Measurements from ENCODE around the gene LZTS3. TPM values are rescaled to one million over a fixed set of nuclear protein-coding genes. Genes with fewer than 3 reads are reported as not detected.

LZTS3 gene
- total and polyA plus RNA-seq, 10 of the 15 experiments (the other 5 are each of a cell fraction or from before 2014, with no cell fraction given): 0.03 to 0.90 (median 0.22) TPM

DNA sequence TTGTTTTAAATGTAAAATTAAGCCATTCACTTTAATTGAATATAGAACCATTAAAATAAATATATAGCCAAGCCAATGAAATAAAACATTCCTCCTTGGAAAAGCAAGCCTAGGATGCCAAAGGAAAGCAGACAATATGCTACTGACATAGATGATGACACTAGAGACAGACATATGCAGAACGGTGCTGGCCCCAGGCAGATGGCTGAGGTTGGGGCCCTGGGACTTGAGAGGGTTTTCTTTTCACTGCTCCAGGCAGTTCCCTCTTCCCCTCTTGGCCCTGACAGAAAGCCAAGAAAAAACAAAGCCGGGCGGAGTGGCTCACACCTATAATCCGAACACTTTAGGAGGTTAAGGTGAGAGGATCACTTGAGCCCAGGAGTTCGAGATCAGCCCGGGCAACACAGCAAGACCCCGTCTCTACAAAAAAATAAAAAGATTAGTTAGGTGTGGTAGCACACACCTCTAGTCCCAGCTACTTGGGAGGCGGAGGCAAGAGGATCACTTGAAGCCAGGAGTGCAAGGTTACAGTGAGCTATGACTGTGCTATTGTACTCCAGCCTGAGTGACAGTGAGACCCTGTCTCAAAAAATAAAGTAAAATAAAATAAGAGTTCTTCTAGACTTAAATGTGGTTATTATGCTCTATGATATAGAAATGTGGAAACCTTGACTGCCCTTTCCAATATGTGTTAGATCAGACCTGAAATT is 44.9 kb downstream of the LZTS3 start:
- in situ Hi-C loops (cut with MboI) (no loop called here), intact Hi-C loops (cut with micrococcal nuclease; ENCODE audit: unreplicated experiment) (no loop called here)
- no peaks in the 10 kb centered on the region for H4K20me1 ChIP-seq (ENCODE audit: control insufficient read depth, insufficient read depth)
- no peak overlapping the region for H3K27ac ChIP-seq (ENCODE audit: control insufficient read depth, insufficient read depth)
- BruUV-seq (replicated peaks): no TSS peak
- SMC1A ChIA-PET (ENCODE audit: uncharacterized antibody, unreplicated experiment): no interaction called here
- no peak for FAIRE-seq
- CTCF ChIA-PET: no interaction called here
- POLR2A ChIA-PET: no interaction called here
- H3K79me2 ChIP-seq (ENCODE audit: control insufficient read depth, insufficient read depth, low read length): no peaks in the 10 kb centered on the region; the same call in 1 of the 2 replicates
- no peak overlapping the region for H3K9ac ChIP-seq (ENCODE audit: control insufficient read depth, insufficient read depth, low read length)
- no peaks in the 10 kb centered on the region for H3K27me3 ChIP-seq (replicated peaks in 1 of 2; ENCODE audit: control insufficient read depth in 2 of 2, insufficient read depth in 2 of 2, low read length in 1 of 2)
- no peaks in the 10 kb centered on the region for H3K36me3 ChIP-seq (ENCODE audit: control insufficient read depth in 2 of 2, insufficient read depth in 2 of 2, low read length in 1 of 2)
- no peak overlapping the region for H3K4me3 ChIP-seq
- H3K4me2 ChIP-seq (ENCODE audit: control insufficient read depth, insufficient read depth): no peak overlapping the region
- H3K9me3 ChIP-seq (replicated peaks; ENCODE audit: control insufficient read depth, insufficient read depth, low read length): no peaks in the 10 kb centered on the region; the same call in 2 of the 3 replicates
- no peak for TF ChIP-seq TARDBP (IDR thresholded peaks at IDR 0.05; ENCODE audit: borderline replicate concordance)
- no peak for TF ChIP-seq YBX1 (IDR thresholded peaks at IDR 0.05)
- TF ChIP-seq E2F4 (IDR thresholded peaks at IDR 0.05; ENCODE audit: low read depth, low read length): no peak
- TF ChIP-seq, protein P1, sequence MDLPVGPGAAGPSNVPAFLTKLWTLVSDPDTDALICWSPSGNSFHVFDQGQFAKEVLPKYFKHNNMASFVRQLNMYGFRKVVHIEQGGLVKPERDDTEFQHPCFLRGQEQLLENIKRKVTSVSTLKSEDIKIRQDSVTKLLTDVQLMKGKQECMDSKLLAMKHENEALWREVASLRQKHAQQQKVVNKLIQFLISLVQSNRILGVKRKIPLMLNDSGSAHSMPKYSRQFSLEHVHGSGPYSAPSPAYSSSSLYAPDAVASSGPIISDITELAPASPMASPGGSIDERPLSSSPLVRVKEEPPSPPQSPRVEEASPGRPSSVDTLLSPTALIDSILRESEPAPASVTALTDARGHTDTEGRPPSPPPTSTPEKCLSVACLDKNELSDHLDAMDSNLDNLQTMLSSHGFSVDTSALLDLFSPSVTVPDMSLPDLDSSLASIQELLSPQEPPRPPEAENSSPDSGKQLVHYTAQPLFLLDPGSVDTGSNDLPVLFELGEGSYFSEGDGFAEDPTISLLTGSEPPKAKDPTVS (IDR thresholded peaks at IDR 0.05; ENCODE audit: low read depth, low read length): no peak
- TF ChIP-seq LARP7 (IDR thresholded peaks at IDR 0.05): no peak
- TF ChIP-seq NFYB (IDR thresholded peaks at IDR 0.05; ENCODE audit: insufficient read depth, low read depth, low read length): no peak
- TF ChIP-seq RELA (IDR thresholded peaks at IDR 0.05; ENCODE audit: borderline replicate concordance, partially characterized antibody): no peak
- no peak for TF ChIP-seq CBX3 (IDR thresholded peaks at IDR 0.05; ENCODE audit: borderline replicate concordance, low read depth)
- no peak for TF ChIP-seq KLF5 (IDR thresholded peaks at IDR 0.05; ENCODE audit: partially characterized antibody)
- no peak for TF ChIP-seq KDM1A (IDR thresholded peaks at IDR 0.05; ENCODE audit: borderline replicate concordance)
- no peak overlapping the region for H2AFZ ChIP-seq (ENCODE audit: control insufficient read depth, low read depth, low read length)
- RAD21 ChIA-PET (ENCODE audit: unreplicated experiment): no interaction called here
- 88% methylated on average over 8 of the region's 8 CpGs for WGBS (ENCODE audit: insufficient coverage, insufficient replicate concordance, low lambda C conversion rate, missing lambda C conversion rate)
- no peak for ATAC-seq
- H3K4me1 ChIP-seq (ENCODE audit: control insufficient read depth, insufficient read depth, low read length): no peaks in the 10 kb centered on the region
- no peak for DNase-seq (ENCODE audit: low read depth, low spot score)
